Raji (cell line): ENCODE measurements around the gene DNAJC17.

ENCODE experiments used
- POLR2A ChIP-seq: IDR thresholded peaks from 2 replicates; pipeline ENCODE4 v1.6.1; 2011; ENCODE audit warnings: low read depth, low read length, control low read depth; ENCODE audit not compliant: insufficient read depth

Gene DNAJC17

DNA sequence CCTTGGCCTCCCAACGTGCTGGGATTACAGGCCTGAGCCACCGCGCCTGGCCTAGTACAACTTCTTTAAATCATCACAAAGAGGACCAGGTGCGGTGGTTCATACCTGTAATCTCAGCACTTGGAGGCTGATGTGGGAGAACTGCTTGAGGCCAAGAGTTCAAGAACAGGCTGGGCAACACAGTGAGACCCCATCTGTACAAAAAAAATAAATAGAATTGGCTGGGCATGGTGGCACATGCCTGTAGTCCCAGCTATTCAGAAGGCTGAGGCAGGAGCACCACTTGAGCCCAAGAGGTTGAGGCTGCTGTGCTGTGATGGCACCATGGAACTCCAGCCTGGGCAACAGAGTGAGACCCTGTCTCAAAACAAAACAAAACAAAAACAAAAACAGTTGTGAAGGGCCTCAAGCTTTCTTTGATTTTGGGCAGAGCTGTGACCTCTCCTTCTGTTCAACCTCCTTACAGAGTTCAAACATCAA lies 58.1 kb downstream of the DNAJC17 start:
- TF ChIP-seq POLR2A, result no peak

- TF ChIP-seq POLR2A, result no peak
These were observed 59.3 kb downstream of the DNAJC17 start for GRCh38 chr15:40747685-40748631.

GRCh38 chr15:40746916-40747418 lies 60.3 kb downstream of the DNAJC17 start:
- no peak for TF ChIP-seq POLR2A

DNA sequence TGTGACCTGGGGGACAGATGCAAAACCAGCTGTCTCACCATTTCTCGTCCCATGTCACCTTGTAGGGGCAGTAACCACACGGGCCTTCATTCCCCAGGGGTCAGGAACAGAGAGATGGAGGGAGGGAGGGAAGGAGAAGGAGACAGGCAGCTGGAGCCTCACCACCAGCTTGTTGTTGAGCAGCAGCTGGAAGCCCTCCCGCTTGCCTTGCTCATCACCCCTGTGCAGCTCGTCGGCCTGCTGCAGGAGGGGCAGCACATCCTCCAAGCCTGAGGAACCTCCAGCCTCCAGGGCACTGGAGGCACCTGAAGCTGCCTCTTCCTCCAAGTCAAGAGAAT lies 62.5 kb downstream of the DNAJC17 start:
- no peak for TF ChIP-seq POLR2A

DNA sequence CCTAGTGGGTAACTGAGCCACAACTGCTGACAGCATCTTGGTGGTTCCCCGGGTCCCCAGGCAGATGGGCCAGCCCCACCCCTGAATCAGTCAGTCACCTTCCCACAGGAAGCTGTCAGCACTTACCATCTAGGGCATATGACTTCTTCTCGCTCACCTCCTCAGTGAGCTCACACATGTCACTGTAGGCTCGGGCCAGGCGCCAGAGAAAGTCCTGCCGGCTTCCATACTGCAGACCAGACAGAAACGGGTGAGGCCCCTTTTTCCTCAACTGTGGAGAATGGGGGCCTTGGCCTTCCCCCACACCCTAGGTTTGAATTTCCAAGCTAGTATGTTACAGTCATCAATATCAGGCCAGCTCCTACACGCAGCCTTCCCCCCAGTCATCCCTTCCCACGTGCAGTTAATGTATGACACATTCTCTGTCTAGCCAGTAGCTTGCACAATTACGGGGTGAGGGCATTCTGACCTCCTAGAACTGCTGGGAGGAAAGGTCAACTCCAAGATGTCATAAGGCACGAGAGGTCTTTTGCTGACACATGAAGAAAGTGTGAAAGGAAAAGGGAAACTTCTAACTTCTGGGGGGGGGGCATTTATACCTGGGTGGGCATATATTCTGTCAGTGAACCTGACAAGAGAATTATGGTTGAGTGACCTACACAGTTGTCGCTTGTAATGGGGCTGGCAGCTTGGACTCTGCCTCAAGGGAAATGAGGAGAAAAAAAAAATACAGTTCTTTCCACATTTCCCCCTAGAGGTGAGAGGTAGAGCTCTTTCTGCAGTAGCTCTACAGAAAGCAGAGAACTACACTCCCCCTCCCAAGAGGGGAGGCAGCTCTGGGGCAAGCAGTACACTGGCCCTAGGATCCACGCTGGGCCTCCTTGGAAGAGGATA lies 63.1 kb downstream of the DNAJC17 start:
- no peak for TF ChIP-seq POLR2A

- no peak for TF ChIP-seq POLR2A
These were observed 63.8 kb downstream of the DNAJC17 start for GRCh38 chr15:40743485-40743901.

DNA sequence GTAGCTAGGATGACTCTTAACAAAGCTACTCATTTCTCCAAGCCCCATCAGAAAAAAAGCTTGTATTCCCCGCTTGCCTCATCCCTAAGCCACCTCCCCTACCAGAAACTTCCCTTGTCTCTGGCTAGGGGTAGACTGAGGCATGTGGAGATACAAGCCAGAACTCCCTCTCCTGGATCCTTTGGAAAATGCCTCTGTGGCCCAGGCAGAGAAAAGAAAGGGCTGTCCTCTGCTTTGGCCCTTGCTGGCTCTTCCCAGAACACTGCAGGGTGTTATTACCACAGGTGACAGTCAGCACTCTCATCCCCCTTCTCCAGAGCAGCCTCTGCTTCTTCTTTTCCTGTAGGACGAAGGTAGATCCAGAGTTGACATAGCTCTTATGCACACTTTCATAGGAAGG lies 67.4 kb downstream of the DNAJC17 start:
- TF ChIP-seq POLR2A, result no peak

DNA sequence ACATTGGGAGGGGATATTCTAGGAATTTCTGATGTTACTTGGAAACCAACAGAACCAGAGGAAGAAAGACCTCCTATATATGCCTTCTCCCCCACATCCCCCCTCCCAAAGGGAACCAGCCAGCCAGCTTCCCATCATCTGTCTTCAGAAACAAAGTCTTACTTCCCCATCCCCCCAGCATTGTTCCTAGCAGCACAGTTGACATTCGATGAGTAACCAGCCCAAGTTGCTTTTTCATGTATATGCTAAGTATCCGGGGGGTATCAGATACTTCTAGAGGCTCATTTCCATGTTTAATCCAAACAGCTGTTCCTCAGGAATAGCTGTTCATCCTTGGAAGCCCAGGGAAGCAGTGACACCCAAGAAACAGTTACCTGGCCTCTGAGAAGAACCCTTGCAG lies 68.2 kb downstream of the DNAJC17 start:
- no peak for TF ChIP-seq POLR2A

- TF ChIP-seq POLR2A, result no peak
These were observed 70.2 kb downstream of the DNAJC17 start for GRCh38 chr15:40737048-40737447.

- no peak for TF ChIP-seq POLR2A
These were observed 70.7 kb downstream of the DNAJC17 start for GRCh38 chr15:40736575-40736974.

DNA sequence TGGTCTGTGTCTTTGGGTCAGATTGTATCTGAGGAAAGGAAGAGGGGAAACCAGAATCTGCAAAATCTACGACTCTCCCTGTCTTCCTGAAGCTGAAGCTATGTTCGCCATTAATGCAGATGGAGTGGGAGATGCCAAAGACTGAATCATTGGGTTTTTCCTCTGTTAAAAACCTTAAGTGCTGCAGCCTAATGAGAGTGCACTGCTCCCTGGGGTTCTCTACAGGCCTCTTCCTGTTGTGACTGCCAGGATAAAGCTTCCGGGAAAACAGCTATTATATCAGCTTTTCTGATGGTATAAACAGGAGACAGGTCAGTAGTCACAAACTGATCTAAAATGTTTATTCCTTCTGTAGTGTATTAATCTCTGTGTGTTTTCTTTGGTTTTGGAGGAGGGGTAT lies 76.2 kb downstream of the DNAJC17 start:
- no peak for TF ChIP-seq POLR2A

- no peak for TF ChIP-seq POLR2A
These were observed 83.4 kb downstream of the DNAJC17 start for GRCh38 chr15:40723919-40724318.

- no peak for TF ChIP-seq POLR2A
These were observed 84.3 kb downstream of the DNAJC17 start for GRCh38 chr15:40722934-40723333.

DNA sequence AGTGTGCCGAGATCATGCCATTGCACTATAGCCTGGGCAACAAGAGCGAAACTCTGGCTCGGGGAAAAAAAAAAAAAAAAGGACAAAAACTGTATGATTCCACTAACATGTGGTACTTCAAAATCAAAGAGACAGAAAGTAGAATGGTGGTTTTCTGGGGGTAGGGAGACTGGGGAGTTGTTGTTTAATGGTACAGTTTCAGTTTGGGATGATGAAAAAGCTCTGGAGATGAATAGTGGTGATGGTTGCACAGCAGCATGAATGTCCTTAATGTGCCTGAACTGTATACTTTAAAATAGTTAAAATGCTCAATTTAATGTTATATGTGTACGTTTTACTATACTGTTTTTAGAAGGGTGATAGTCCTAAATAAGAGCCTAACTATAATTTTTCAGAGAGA lies 84.9 kb downstream of the DNAJC17 start:
- TF ChIP-seq POLR2A, result no peak

DNA sequence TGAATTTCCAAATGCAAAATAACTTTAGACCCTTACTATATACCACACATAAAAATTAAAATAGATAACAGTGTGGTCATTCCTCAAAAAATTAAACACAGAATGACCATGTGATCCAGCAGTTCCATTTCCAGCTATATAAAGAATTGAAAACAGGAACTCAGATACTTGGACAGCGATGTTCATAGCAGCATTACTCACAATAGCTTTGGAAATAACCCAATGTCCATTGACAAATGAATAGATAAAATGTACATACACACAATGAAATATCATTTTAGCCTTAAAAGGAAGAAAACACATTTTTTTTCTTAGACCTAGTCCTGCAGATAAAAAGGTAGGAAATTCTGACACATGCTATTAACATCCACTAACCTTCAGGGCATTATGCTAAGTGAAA lies 85.6 kb downstream of the DNAJC17 start:
- no peak for TF ChIP-seq POLR2A

GRCh38 chr15:40716165-40716564 lies 91.1 kb downstream of the DNAJC17 start:
- TF ChIP-seq POLR2A, result no peak
